ENCODE results near the gene COMMD2.

COMMD2 gene

GRCh38 chr3:149701206-149701976 is 50.9 kb downstream of the COMMD2 start:
- peak; percentile 43 for DNase-seq

Measured in fibroblast of skin of right quadriceps (primary cell).